Suprapubic skin (tissue), 4 donors: ENCODE data around the gene RASIP1. TPM values are rescaled to one million over a fixed set of nuclear protein-coding genes. Genes with fewer than 3 reads are reported as not detected.
A peak's percentile ranks its signal among the peaks of the same experiment; 100 is the strongest.

Source experiments
- DNase-seq, 2 donors: peaks; one replicate each; pipeline ENCODE4 v3.0.0-alpha.2; 2019; ENCODE audit warnings: low spot score in 2 of 2
- H3K27ac ChIP-seq: fragments of 200-600 bp; sonication (generic); one replicate; pipeline ENCODE4 v1.5.1; 2019
- H3K27me3 ChIP-seq: fragments of 200-600 bp; sonication (generic); one replicate; pipeline ENCODE4 v1.5.1; 2019
- H3K36me3 ChIP-seq: fragments of 200-600 bp; sonication (generic); one replicate; pipeline ENCODE4 v1.5.1; 2019
- H3K4me1 ChIP-seq: fragments of 200-600 bp; sonication (generic); one replicate; pipeline ENCODE4 v1.5.1; 2019
- H3K4me3 ChIP-seq: fragments of 200-600 bp; sonication (generic); one replicate; pipeline ENCODE4 v1.5.1; 2019; ENCODE audit warnings: mild to moderate bottlenecking
- H3K9me3 ChIP-seq: fragments of 200-600 bp; sonication (generic); one replicate; pipeline ENCODE4 v1.5.1; 2019
- CTCF ChIP-seq, 2 donors: fragments of 200-600 bp in 1 of 2; fragments of 450-650 bp in 1 of 2; sonication (generic) in 1 of 2; IDR thresholded peaks; one replicate each; pipeline ENCODE4 v1.5.1; 2016 to 2019; ENCODE audit warnings: antibody characterized with exemption in 2 of 2, mild to moderate bottlenecking in 1 of 2, moderate library complexity in 1 of 2
- EP300 ChIP-seq: sonication (generic); formaldehyde crosslinking; IDR thresholded peaks from one replicate; pipeline ENCODE4 v1.6.1; 2017; ENCODE audit warnings: antibody characterized with exemption
- POLR2A ChIP-seq, 2 donors: fragments of 450-650 bp; IDR thresholded peaks; one replicate each; pipeline ENCODE4 v1.6.1; 2017; ENCODE audit warnings: antibody characterized with exemption in 2 of 2, mild to moderate bottlenecking in 2 of 2, moderate library complexity in 2 of 2
- POLR2AphosphoS5 ChIP-seq, 3 donors: sonication (generic); formaldehyde crosslinking; IDR thresholded peaks; one replicate each; pipeline ENCODE4 v1.6.1; 2017; ENCODE audit warnings: antibody characterized with exemption in 3 of 3
- WGBS: methylation state at CpG from one replicate; pipeline ENCODE4 v1.1.5; 2018; 5-methylcytosine and 5-hydroxymethylcytosine counted together
- total RNA-seq, 4 donors: library from RNA; depleted of rRNA; stranded (reverse); fragments of >200 nt; gene quantifications; one replicate each; pipeline ENCODE4 v1.1.0, GENCODE V29; 2016

Gene RASIP1
- total RNA-seq, 4 donors from 2014 or later, result 5.1 to 16.1 (median 6.5) TPM

- H3K9me3 ChIP-seq, result no peaks in the 10 kb centered on the region
These were observed 1.7 kb upstream of the RASIP1 start for GRCh38 chr19:48742096-48742495.

DNA sequence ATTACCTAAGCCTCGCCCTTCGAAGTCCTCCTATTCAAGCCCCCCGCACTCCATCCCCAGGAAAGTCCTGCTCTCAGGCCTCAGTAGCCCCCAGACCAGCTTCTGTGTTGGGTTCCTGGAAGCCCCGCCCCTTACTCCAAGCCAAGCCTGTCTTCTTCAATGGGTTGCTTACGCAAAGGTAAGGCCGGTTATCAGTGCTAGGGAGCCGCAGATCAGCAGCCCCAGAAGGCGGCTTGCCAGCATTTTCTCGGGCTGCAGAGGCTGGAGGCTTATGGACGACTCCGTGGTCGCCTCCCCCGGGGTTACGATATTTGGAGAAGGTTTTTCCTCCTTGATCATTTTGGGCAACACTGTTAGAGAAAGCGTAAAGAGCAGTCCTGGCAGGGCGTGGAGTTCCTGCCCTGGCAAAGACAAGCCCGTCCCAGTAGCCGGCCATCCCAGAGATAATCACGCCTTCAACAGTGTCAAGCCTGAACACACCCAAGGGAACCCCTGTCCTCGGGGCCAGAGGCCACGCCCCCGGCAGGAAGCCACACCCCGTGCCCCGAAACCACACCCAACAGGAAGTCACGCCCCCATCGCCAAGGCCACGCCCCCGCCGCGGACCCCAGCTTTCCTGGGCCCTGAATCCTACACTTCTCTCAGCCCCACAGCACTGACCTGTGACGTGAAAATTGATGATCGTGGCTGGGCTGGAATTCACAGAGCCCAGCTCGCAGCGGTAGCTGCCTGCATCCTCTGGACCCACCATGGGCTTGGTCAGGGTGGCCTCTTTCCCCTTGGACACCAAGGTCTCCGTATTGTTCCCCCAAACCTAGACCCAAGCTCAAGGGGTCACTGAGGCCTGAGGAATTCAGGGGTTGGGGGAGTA, 954 bp upstream of the RASIP1 start:
- 53% methylated on average over 23 of the region's 35 CpGs for WGBS
- Histone ChIP-seq H3K4me3 (peak overlapping the region; percentile 26), H3K4me1 (peaks cover 33% of the 10 kb centered on the region), H3K27ac (peak overlapping the region; percentile 65), H3K27me3 (no peaks in the 10 kb centered on the region), H3K9me3 (no peaks in the 10 kb centered on the region), H3K36me3 (no peaks in the 10 kb centered on the region)
- no peak for DNase-seq
- TF ChIP-seq EP300 (no peak), CTCF (IDR thresholded peaks at IDR 0.05) (no peak), POLR2A (IDR thresholded peaks at IDR 0.05) (no peak)

More at GRCh38 chr19:48742096-48742495, 1.7 kb upstream of the RASIP1 start:
- H3K27ac ChIP-seq, result peak overlapping the region; percentile 65
- TF ChIP-seq EP300, result no peak
- TF ChIP-seq POLR2A (IDR thresholded peaks at IDR 0.05), result no peak
- 92% methylated on average over 11 of the region's 11 CpGs for WGBS
- H3K4me3 ChIP-seq, result no peak overlapping the region
- no peaks in the 10 kb centered on the region for H3K27me3 ChIP-seq
- DNase-seq, result no peak
- no peaks in the 10 kb centered on the region for H3K36me3 ChIP-seq
- H3K4me1 ChIP-seq, result peaks cover 33% of the 10 kb centered on the region

DNA sequence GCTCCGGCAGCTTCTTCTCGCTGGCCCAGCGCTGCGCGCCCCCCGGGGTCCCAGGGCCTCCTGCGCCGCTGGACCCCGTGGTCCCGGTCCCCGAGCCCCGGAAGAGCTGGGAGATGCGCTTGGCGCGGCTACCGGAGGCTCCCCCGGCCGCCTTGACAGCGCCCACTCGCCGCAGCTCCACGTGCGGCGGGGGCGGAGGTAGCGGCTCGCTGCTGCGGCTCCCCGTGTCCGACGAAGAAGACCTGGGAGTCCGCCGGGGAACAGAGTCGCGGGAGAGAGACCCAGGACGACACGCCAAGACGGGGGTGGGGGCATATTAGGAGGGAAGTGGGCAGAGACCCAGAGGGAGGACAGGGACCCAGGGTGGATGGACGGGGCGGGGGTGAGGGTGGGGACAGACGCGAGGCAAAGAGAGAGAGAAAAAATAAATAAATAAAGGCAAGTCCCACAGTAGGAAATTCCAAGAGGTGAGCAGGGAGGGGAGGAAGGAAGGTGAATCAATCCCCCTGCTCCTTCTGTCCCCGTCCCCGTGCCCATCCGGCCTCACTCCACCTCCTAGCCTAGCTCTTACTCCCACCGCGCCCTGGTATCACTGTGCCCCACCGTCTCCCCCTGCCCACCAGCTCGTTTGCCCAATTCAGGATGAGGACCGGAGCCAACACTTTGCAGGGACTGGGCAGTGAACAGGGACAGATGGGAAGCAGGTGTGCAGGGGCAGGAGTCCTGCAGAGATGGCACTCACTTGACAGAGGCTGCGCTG, 826 bp downstream of the RASIP1 start:
- peaks cover 40% of the 10 kb centered on the region for H3K4me1 ChIP-seq
- no peaks in the 10 kb centered on the region for H3K27me3 ChIP-seq
- WGBS, result 30% methylated on average over 24 of the region's 51 CpGs
- no peak for TF ChIP-seq POLR2AphosphoS5 (IDR thresholded peaks at IDR 0.05)
- no peak for TF ChIP-seq POLR2A (IDR thresholded peaks at IDR 0.05)
- no peak for TF ChIP-seq EP300
- no peak for TF ChIP-seq CTCF (IDR thresholded peaks at IDR 0.05)
- peak overlapping the region; percentile 69 for H3K27ac ChIP-seq
- H3K9me3 ChIP-seq, result no peaks in the 10 kb centered on the region
- no peaks in the 10 kb centered on the region for H3K36me3 ChIP-seq
- no peak for DNase-seq
- peak overlapping the region; percentile 61 for H3K4me3 ChIP-seq

DNA sequence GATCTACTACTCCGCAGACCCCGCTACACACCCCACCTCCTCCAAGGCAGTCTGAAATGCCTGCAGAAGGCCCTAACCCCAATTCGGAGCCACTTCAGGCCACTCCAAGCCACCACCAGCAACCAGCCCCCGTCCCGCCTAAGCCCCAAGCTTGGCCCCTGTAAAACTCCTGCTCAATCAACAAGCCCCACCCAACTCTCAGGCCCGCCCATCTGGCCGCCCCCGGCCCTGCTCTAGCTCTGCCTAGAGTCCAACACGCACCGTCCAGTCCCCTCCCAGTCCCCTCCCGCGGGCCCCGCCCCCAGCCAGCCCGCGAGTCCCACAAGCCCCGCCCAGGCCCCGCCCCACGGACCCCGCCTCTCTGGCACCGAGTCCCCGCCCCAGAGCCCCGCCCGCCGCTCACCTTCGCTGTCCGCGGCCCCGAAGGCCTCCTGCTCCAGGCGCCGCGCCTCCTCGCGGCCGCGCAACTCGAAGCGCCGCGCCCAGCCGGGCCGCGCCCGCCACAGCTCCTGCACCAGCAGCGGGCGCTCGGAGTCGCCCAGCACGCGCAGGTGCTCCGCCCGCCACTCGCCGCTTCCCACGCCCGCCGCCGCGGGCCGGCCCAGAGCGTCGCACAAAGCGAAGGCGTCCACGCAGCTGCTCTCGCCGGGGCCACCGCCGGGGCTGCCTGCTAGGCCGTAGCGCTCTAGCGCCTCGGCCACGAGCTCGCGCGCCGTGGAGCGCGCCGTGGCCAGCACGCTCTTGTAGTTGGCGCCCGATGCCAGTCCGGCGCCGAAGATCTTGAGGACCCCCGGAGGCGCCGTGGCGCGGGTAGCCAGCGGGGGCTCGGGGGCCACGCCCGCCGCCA, 1.6 kb downstream of the RASIP1 start:
- peak; percentile 93 to 95 for DNase-seq
- 3% methylated on average over 36 of the region's 96 CpGs for WGBS
- TF ChIP-seq POLR2A (IDR thresholded peaks at IDR 0.05) (peak in 1 of 2 donors; percentile 16), EP300 (no peak), CTCF (IDR thresholded peaks at IDR 0.05) (peak in 1 of 2 donors; percentile 56)

DNA sequence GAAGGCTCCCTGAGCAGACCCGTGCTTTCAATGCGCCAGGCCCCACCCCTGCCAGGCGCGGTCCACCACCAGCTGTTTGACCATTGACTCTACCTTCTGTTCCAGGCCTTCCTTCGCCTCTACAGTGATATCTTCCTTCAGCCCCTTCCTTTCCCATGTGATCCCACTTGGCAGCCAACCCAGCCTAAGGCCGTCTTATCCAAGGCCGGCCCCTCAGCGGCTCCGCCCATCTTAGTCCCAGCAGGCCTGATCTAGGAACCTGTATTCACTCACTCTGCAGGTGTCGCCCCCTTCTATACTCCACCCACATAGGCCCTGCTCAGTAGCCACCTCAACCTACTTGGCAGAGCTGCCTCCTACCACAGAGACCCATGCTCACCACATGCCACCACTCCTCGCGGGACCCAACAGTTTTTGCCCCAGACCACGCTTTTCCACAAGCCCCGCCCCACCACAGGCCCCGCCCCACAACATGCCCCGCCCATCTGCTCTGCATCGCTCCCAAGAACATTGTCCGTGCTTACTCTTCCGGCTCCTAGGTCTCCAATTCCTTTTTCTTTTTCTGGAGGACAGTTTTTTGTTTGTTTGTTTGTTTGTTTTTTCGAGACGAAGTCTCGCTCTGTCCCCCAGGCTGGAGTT, 2.9 kb downstream of the RASIP1 start:
- Histone ChIP-seq H3K36me3 (no peaks in the 10 kb centered on the region), H3K4me3 (no peak overlapping the region), H3K9me3 (no peaks in the 10 kb centered on the region), H3K27ac (no peak overlapping the region), H3K4me1 (peaks cover 40% of the 10 kb centered on the region), H3K27me3 (no peaks in the 10 kb centered on the region)
- DNase-seq, result no peak
- TF ChIP-seq POLR2AphosphoS5 (IDR thresholded peaks at IDR 0.05), result no peak
- no peak for TF ChIP-seq CTCF (IDR thresholded peaks at IDR 0.05)
- no peak for TF ChIP-seq POLR2A (IDR thresholded peaks at IDR 0.05)
- no peak for TF ChIP-seq EP300
- 63% methylated on average over 22 of the region's 22 CpGs for WGBS

More for the DNA sequence above, 1.6 kb downstream of the RASIP1 start:
- Histone ChIP-seq H3K36me3 (no peaks in the 10 kb centered on the region), H3K9me3 (no peaks in the 10 kb centered on the region), H3K27me3 (no peaks in the 10 kb centered on the region), H3K4me3 (peak overlapping the region; percentile 61), H3K4me1 (peaks cover 40% of the 10 kb centered on the region), H3K27ac (peak overlapping the region; percentile 69)
